NOMO-1 treated with DMSO at 0.1 percent for 48 hours (cell line): Measurements from ENCODE around the gene FAAP100.

ENCODE experiments used
- DNase-seq: peaks from one replicate; lab custom pipeline; 2025; ENCODE audit not compliant: unreplicated experiment; lab: John Stamatoyannopoulos, UW

Gene FAAP100

GRCh38 chr17:81491181-81491581 lies 61.0 kb downstream of the FAAP100 start:
- no peak for DNase-seq

- no peak for DNase-seq
Observed at GRCh38 chr17:81489998-81490992, 61.9 kb downstream of the FAAP100 start.
